Stimulated activated CD4-positive, alpha-beta T cell treated with anti-CD3 and anti-CD28 coated beads, TNF-alpha, amount 100 ng/mL, for 48 hours (primary cell): Measurements from ENCODE around the gene OFD1.

Experiments used
- DNase-seq, 3 donors: peaks; one replicate each; pipeline ENCODE4 v3.0.0-alpha.2; 2020; ENCODE audit warnings: low read depth in 3 of 3

The OFD1 gene

GRCh38 chrX:13752141-13752540 is 17.6 kb downstream of the OFD1 start:
- DNase-seq = no peak

GRCh38 chrX:13752646-13753045 is 18.1 kb downstream of the OFD1 start:
- DNase-seq = no peak

- no peak for DNase-seq
Observed at GRCh38 chrX:13754765-13755164, 20.2 kb downstream of the OFD1 start.

- DNase-seq = no peak
Observed at GRCh38 chrX:13755254-13755653, 20.7 kb downstream of the OFD1 start.

- no peak for DNase-seq
Observed at GRCh38 chrX:13756381-13756780, 21.8 kb downstream of the OFD1 start.

GRCh38 chrX:13759152-13759718 is 24.7 kb downstream of the OFD1 start:
- no peak for DNase-seq

GRCh38 chrX:13760426-13760825 is 25.9 kb downstream of the OFD1 start:
- no peak for DNase-seq

- DNase-seq = no peak
Observed at GRCh38 chrX:13761606-13762414, 27.3 kb downstream of the OFD1 start.

- no peak for DNase-seq
Observed at GRCh38 chrX:13763489-13763888, 28.9 kb downstream of the OFD1 start.

- no peak for DNase-seq
Observed at GRCh38 chrX:13764281-13764680, 29.7 kb downstream of the OFD1 start.

- DNase-seq = no peak
Observed at GRCh38 chrX:13764765-13765164, 30.2 kb downstream of the OFD1 start.

GRCh38 chrX:13768939-13769338 is 34.4 kb downstream of the OFD1 start:
- DNase-seq = no peak

GRCh38 chrX:13770013-13770535 is 35.5 kb downstream of the OFD1 start:
- no peak for DNase-seq

GRCh38 chrX:13774696-13775095 is 40.1 kb downstream of the OFD1 start:
- no peak for DNase-seq

GRCh38 chrX:13775837-13776236 is 41.3 kb downstream of the OFD1 start:
- no peak for DNase-seq

GRCh38 chrX:13776387-13776786 is 41.8 kb downstream of the OFD1 start:
- DNase-seq = no peak

GRCh38 chrX:13778916-13779315 is 44.4 kb downstream of the OFD1 start:
- no peak for DNase-seq

- DNase-seq = no peak
Observed at GRCh38 chrX:13780868-13781427, 46.4 kb downstream of the OFD1 start.

- no peak for DNase-seq
Observed at GRCh38 chrX:13786048-13786447, 51.5 kb downstream of the OFD1 start.

GRCh38 chrX:13790206-13791131 is 55.9 kb downstream of the OFD1 start:
- DNase-seq = no peak

- no peak for DNase-seq
Observed at GRCh38 chrX:13791145-13791544, 56.6 kb downstream of the OFD1 start.

GRCh38 chrX:13791559-13791958 is 57.0 kb downstream of the OFD1 start:
- no peak for DNase-seq
